Kidney (tissue), 14 donors: Measurements from ENCODE around the gene ZBTB44. TPM values are rescaled to one million over a fixed set of nuclear protein-coding genes. Genes with fewer than 3 reads are reported as not detected.
A peak's percentile ranks its signal among the peaks of the same experiment; 100 is the strongest.

Experiments
- DNase-seq, 5 donors: peaks; one replicate each; pipeline ENCODE4 v3.0.0-alpha.2; 2013 to 2020
- FAIRE-seq: peaks from 2 replicates; lab custom pipeline; 2012; peaks lifted over from hg19 to GRCh38; lab: Jason Lieb, UNC
- H3K27ac ChIP-seq, 2 donors: one replicate each; pipeline ENCODE4 v1.7.0; 2013; ENCODE audit warnings: low read depth in 2 of 2, low read length in 2 of 2, inconsistent platforms in 1 of 2
- H3K27me3 ChIP-seq: one replicate; pipeline ENCODE4 v1.7.1; 2013; ENCODE audit warnings: low read length, inconsistent platforms; ENCODE audit not compliant: control insufficient read depth, insufficient read depth
- H3K36me3 ChIP-seq, 3 donors: one replicate each; pipeline versions ENCODE4 v1.7.0 to v1.7.1; 2013; ENCODE audit warnings: low read length in 3 of 3, control low read depth in 1 of 3, inconsistent platforms in 1 of 3; ENCODE audit not compliant: insufficient read depth in 3 of 3, control insufficient read depth in 2 of 3
- H3K4me1 ChIP-seq, 3 donors: one replicate each; pipeline versions ENCODE4 v1.7.0 to v1.7.1; 2013; ENCODE audit warnings: low read length in 3 of 3, inconsistent platforms in 1 of 3, low read depth in 1 of 3; ENCODE audit not compliant: control insufficient read depth in 2 of 3, insufficient read depth in 2 of 3
- H3K4me3 ChIP-seq, 3 donors: one replicate each; pipeline versions ENCODE4 v1.7.0 to v1.8.1; 2013; ENCODE audit warnings: low read length in 3 of 3, control low read depth in 1 of 3, inconsistent platforms in 1 of 3
- H3K9ac ChIP-seq, 3 donors: one replicate each; pipeline versions ENCODE4 v1.7.0 to v1.7.1; 2013; ENCODE audit warnings: low read length in 3 of 3, control low read depth in 1 of 3, inconsistent platforms in 1 of 3
- H3K9me3 ChIP-seq, 3 donors: one replicate each; pipeline versions ENCODE4 v1.7.0 to v1.7.1; 2013; ENCODE audit warnings: low read length in 3 of 3, control low read depth in 1 of 3, inconsistent platforms in 1 of 3; ENCODE audit not compliant: control insufficient read depth in 2 of 3, insufficient read depth in 1 of 3
- intact Hi-C: fragments of 100-400 bp; cut with DNase I; formaldehyde crosslinking; loops from one replicate; pipeline ENCODE4 v1.11.1; 2022
- polyA plus RNA-seq: library from polyadenylated mRNA; stranded (reverse); fragments of 350-450 nt; fragmentation: Illumina TruSeq; extraction: RNeasy Lipid Tissue Mini Kit (QIAGEN cat#74804); gene quantifications from one replicate; pipeline ENCODE4 v1.2.3, GENCODE V29; 2014; ENCODE audit warnings: low read depth, low replicate concordance; ENCODE audit not compliant: insufficient read depth
- total RNA-seq: library from RNA; stranded (reverse); fragmentation: NEBNext Ultra II Directional; extraction: Animal tissue kit (Norgen Biotek cat#: 25700); gene quantifications from one replicate; pipeline ENCODE4 v1.2.1, GENCODE V29; 2021
- TF ChIP-seq, protein P1 (sequence below): IDR thresholded peaks from 3 replicates; pipeline ENCODE4 v1.5.1; 2012; ENCODE audit warnings: mild to moderate bottlenecking, moderate library complexity, borderline replicate concordance; ENCODE audit not compliant: insufficient read depth; ENCODE audit errors: extremely low read depth
- donor health status: control.
- donor health status: control.
- donor health status: control.
- donor health status: control.
- donor health status: control.
- donor health status: DM: yes; HTN: yes; CAD: no.
- donor health status: Normal renal cell carcinoma (clear cell type).

ZBTB44 gene
- total and polyA plus RNA-seq, 2 donors from 2014 or later, result 13.1 to 59.7 TPM

DNA sequence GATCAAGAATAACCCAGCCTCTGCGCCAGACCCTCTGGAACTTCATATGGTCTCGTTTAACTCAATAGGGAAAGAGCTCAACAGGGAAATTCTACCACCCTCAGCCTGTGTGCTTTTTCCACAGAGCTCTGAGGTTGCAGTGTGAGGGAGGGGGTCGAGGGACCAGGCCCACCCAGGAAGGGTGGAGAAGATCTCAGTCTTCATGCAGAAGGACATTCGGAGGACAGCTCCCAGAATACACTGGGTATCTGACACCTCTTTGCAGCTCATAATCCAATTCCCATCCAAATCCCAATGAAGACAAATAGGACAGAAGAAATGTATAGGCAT is 98.5 kb downstream of the ZBTB44 start:
- Histone ChIP-seq H3K4me3 (no peak overlapping the region), H3K27ac (no peak overlapping the region), H3K9me3 (no peaks in the 10 kb centered on the region), H3K27me3 (no peaks in the 10 kb centered on the region), H3K9ac (no peak overlapping the region), H3K36me3 (peaks cover 0 to 4% (median 0%) of the 10 kb centered on the region in 3 donors), H3K4me1 (peaks cover 0 to 8% (median 0%) of the 10 kb centered on the region in 3 donors)
- DNase-seq (peak in 1 of 5 donors; percentile 14), FAIRE-seq (no peak)
- TF ChIP-seq, protein P1, sequence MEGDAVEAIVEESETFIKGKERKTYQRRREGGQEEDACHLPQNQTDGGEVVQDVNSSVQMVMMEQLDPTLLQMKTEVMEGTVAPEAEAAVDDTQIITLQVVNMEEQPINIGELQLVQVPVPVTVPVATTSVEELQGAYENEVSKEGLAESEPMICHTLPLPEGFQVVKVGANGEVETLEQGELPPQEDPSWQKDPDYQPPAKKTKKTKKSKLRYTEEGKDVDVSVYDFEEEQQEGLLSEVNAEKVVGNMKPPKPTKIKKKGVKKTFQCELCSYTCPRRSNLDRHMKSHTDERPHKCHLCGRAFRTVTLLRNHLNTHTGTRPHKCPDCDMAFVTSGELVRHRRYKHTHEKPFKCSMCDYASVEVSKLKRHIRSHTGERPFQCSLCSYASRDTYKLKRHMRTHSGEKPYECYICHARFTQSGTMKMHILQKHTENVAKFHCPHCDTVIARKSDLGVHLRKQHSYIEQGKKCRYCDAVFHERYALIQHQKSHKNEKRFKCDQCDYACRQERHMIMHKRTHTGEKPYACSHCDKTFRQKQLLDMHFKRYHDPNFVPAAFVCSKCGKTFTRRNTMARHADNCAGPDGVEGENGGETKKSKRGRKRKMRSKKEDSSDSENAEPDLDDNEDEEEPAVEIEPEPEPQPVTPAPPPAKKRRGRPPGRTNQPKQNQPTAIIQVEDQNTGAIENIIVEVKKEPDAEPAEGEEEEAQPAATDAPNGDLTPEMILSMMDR, result no peak
- intact Hi-C loops, result no loop called here

DNA sequence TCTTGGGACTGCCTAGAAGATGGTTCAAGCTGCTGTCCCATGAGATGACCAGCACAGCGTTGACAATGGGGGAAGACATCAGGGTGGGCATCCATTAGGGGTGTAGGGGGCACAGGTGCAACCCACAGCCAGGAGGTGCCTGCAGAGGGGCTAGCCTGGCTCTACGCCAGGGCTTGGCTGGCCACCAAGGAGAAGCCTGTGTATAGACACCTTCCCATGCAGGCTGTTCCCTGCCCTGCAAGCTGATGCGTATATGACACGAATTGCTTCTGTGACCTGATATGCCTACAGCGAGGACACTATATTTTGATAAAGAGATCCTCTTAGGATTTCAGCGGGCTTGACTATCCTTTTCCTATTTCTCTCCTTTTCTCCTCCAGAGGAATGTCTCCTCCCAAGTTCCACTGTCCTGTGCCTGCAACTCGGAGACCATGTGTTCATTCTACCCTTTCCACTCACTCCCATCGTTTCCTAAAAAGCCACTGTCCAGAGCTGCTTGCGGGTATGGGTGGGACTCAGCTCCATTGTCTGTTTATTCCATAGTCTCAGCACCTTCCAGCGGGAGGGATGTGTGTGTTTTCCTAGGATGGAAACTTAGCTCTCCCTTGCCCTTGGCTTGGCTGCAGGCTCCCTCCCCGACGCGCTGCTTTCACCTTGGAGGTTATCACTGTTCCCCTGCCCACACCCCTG is 99.0 kb downstream of the ZBTB44 start:
- peak in 3 of 5 donors; percentile 8 to 32 (median 18) for DNase-seq
- intact Hi-C loops, result no loop called here

DNA sequence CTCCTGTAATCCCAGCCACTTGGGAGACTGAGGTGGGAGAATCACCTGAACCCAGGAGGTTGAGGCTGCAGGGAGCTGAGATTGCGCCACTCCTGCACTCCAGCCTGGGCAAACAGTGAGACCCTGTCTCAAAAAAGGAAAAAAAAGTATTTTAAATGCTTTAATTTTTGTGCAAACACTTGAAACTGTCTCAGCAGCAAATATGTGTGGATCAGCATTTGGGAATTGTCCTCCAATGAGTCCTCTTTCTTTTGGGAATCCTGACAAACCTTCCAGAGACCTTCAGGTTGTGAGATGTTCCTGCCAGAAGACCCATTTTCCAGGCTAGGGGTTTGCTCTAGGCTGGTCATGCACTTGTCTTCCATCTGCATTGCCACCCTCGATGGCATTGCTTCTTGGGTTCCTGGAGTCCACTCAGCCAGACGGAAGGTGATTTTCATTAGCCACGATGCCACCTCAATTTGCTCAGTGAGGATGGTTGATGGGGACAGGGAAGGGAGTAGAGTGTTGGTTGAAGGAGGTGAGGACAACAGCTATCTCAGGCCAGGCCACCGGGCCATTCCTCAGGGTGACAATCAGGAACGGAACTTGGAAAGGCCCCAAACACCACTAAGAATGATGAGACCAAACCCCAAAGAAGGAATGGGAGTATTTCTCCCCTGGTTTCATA is 99.7 kb downstream of the ZBTB44 start:
- Histone ChIP-seq H3K27me3 (no peaks in the 10 kb centered on the region), H3K4me1 (peaks cover 0 to 8% (median 0%) of the 10 kb centered on the region in 3 donors), H3K9me3 (no peaks in the 10 kb centered on the region), H3K36me3 (peaks cover 0 to 4% (median 0%) of the 10 kb centered on the region in 3 donors), H3K4me3 (no peak overlapping the region), H3K27ac (no peak overlapping the region), H3K9ac (no peak overlapping the region)
- FAIRE-seq (no peak), DNase-seq (peak in 1 of 5 donors; percentile 16)
- intact Hi-C loops, result no loop called here
- TF ChIP-seq, protein P1, result no peak

More for the DNA sequence above, 99.0 kb downstream of the ZBTB44 start:
- H3K27ac ChIP-seq, result no peak overlapping the region
- FAIRE-seq, result no peak
- no peaks in the 10 kb centered on the region for H3K9me3 ChIP-seq
- H3K9ac ChIP-seq, result no peak overlapping the region
- TF ChIP-seq, protein P1, result no peak
- H3K27me3 ChIP-seq, result no peaks in the 10 kb centered on the region
- H3K4me3 ChIP-seq, result no peak overlapping the region
- peaks cover 0 to 4% (median 0%) of the 10 kb centered on the region in 3 donors for H3K36me3 ChIP-seq
- H3K4me1 ChIP-seq, result peaks cover 0 to 8% (median 0%) of the 10 kb centered on the region in 3 donors
